CD4-positive, alpha-beta T cell treated with Interleukin-21 for 1 hour (primary cell): Measurements from ENCODE around the gene MAP1LC3B.
A peak's percentile ranks its signal among the peaks of the same experiment; 100 is the strongest.

Experiments used
- DNase-seq: peaks from one replicate; pipeline ENCODE4 v3.0.0-alpha.2; 2020

The MAP1LC3B gene

DNA sequence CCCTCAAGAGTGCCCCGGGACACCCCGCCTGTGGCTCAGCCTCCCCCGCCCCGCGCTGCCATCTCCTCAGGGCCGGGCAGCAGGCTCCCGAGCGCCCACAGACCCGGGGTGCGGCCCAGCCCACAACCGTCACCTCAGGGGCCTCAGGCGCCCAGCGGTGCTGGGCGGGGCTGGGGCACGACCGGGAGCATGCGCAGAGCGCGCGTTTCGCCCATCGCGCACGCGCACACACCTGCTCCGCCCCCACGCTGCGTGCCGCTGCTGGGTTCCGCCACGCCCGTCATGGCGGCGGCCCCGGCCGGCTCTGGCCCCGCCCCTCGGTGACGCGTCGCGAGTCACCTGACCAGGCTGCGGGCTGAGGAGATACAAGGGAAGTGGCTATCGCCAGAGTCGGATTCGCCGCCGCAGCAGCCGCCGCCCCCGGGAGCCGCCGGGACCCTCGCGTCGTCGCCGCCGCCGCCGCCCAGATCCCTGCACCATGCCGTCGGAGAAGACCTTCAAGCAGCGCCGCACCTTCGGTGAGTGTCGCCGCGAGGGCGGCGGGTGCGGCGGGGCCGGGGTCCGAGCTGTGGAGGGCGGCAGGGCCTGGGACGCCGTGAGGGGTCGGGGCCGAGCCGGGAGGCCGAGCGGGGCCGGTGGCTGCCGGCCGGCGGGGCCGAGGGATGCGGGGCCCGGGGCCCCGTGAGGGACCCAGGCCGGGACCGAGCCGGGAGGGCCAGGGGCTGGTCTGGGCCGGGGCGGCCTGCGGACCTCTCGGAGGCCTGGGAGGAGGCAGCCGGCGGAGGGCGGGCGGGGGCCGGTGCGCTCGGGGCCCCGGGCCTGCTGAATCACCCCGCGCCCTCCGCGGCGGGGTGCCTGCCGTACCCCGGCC, at the start of gene MAP1LC3B:
TSS of gene MAP1LC3B (plus strand) at position 387 of the 871 bp plus-strand sequence. CDS start at position 479, 92 bp downstream.
- DNase-seq: peak; percentile 98

GRCh38 chr16:87342504-87342903, 49.6 kb upstream of the MAP1LC3B start:
- DNase-seq: no peak

DNA sequence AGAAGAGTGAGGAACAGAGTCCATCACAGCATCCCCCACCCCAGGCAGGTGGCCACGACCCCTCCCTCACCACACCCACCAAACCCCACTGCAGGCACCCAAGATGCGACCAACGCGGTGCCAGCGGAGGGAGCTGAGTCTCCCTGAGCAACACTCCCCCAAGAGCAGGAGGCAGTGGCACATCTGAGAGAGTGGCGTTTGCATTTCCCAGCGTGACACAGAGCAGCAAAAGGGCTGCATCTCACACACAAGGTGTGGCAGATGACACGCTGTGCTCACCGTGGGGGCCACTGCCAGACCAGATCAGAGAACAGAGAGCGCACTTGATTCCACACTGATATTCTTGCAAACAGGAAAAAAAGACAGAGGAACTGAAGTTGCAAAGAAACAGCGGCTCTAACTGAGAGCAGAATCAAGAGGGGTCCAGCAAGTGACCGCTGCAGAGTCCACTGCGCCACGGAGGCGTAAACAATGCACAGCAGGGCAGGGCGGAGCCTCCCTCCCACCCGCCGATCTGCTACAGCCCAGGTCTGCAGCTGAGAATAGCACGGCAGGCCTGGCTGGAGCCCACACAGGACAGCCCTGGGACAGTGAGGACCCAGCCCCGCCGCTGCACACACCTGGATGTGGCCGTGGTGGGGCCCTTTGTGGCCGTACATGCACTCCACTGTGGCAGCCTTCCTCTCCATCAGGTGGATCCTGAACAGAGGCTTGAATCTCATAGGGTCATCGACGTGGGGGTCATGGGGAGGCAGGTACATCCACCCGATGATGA, 49.0 kb upstream of the MAP1LC3B start:
- DNase-seq: no peak

DNA sequence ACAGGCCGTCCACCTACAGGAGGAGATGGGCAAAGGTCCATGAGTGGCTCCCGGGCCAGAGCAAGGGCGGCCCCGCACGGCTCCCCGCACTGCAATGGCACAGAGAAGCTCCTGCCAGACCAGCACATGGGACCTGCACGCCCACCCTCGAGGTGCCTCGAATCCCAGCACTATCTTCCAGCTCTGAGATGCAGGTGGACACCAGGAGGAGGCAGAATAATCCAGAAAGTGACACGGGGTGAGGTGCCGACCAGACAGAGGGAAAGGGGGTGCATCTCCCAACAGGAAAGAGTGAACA, 48.4 kb upstream of the MAP1LC3B start:
- DNase-seq: no peak

DNA sequence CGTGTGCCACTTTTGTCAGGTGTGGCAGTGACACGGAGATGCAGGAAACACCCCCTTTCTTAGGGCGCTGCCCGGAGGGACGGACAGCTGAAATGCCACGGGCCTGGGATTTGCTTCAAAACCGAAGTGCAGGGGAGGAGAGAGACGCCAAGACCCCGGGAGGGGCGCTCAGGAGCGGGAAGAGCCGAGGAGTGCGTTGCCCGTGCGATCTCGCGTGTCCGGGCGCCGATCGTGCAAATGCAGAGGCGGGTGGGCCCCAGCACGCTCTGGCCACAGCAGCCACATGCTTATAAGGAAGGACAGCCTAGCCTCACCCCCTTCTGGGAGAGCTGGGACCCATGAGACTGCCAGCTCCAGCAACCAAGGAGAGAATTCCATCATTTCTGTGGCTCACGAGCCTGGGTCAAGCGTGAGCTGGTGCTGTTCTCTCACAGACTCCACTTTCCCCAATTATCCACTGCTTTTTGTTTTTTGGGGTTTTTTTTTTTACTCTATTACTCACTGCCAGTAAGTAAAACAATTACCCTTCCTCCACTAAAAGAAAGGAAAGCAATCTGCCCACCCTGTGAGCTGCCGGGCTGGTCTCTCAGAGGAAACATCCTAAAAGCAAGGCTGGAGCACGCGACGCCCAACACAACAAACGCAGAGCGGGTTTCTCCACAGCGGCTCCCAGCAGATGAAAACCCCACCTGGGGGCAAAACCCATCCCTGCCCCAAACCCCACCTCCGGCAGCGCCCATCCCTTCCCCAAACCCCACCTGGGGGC, 47.8 kb upstream of the MAP1LC3B start:
- no peak for DNase-seq

- DNase-seq: peak; percentile 65
Measured at GRCh38 chr16:87344931-87345631, 47.1 kb upstream of the MAP1LC3B start.

- no peak for DNase-seq
Measured at GRCh38 chr16:87345726-87346424, 46.3 kb upstream of the MAP1LC3B start.

DNA sequence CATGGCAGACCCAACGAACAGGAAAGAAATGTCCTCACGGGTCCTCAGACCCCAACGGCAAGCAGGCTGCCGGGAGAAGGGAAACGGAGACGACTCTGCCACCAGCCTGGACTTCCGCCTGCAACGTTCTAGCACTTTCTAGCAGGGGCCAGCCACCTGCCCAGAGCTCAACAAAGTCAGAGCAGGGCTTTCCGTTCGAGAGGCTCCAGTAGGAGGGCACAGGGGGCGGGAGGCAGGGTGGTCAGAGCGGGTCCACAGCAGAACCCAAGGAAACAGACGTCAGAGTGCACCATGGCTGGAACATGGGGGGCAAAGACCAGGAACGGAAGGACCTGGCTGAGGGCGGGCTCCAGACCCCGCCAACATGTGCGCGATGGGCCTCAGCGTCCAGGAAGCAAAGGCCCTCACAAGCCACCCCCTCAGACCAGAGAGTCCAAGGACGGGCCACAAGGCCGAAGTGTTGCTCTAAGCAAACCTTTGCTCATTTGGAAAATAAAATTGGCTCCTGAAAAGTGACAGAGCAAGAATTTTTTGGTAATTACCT, 45.5 kb upstream of the MAP1LC3B start:
- no peak for DNase-seq

GRCh38 chr16:87347932-87348615, 44.1 kb upstream of the MAP1LC3B start:
- no peak for DNase-seq

- no peak for DNase-seq
Measured at GRCh38 chr16:87348616-87349157, 43.4 kb upstream of the MAP1LC3B start.

DNA sequence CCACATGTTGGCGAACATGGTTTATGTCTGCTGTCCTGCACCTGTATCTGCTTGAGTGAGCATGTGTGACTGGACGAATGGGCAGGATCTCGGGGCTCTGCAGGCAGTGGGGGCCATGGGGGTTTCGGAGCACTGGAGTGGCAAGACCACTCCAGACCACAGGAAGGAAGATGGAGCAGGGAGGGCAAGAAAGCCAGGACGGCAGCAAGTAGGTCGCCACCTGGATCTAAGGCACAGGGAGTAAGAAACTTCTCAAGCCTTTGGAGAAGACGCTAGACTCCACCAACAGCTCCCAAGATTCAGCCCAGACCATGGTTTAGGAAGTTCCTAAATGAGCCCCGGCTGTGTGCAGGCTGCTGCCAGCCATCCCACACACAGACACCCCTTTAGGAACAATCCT, 42.1 kb upstream of the MAP1LC3B start:
- DNase-seq: no peak

DNA sequence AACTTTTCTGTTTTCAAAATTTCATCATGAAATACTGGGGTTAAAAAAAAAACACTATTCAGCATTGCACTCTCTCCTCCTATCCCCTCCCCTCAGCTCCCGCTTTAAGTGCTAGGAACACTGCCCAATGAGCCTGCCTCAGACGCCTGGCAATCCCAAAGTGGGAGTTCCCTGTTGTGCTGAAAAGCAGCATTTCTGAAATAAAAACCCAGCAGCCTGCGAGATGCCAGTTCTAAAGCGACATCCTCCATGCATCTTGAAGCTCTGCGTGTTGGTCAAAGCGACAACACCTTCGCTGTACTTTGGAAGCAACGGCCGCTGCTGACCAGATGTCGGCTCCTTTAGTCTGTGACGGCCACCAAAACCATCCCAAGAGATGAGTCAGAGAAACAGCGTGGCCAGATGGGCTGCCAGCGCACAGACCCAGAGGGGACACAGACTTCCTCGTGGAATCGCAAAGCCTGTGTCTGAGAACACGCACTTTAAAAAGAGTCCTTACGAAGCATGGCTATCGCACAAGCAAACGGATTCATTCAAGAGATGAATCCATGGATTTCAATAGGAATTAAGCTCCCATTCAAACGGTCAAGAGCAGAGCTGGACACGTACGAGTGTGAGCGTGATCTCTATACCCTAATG, 41.3 kb upstream of the MAP1LC3B start:
- DNase-seq: no peak

DNA sequence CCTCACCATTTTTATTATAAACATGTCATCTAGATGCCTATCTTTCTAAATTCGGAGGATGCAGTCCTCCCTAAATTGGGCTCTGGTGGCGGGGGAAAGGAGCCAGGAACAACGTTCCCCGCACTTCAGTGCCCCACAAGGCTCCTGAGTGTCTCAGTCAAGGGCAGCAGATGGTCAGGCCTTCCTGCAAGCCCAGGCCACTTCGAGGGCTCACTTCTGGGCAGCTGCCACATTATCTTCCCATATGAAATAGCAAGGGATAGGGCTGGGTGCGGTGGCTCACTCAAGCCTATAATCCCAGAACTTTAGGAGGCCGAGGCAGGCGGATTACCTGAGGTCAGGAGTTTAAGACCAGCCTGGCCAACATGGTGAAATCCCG, 40.8 kb upstream of the MAP1LC3B start:
- no peak for DNase-seq

DNA sequence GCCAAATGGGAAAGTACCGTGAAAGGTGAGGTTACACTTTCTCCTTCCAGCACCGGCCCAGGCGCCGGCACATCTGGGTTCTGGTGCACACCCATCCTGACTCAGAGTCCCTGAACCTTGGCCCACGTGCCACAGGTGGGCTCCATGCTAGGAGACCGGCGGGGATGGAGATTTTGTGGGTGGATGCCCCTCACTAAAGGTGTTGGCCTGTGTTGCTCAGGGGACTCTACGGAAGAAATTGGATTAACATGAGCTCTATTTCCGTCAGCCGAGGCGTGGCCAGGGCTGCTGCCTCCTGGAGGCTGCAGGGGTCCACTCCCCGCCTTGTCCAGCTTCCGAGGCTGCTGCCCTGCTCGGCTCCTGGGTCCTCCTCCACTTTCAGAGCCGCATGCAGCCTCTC, 39.3 kb upstream of the MAP1LC3B start:
- DNase-seq: no peak

DNA sequence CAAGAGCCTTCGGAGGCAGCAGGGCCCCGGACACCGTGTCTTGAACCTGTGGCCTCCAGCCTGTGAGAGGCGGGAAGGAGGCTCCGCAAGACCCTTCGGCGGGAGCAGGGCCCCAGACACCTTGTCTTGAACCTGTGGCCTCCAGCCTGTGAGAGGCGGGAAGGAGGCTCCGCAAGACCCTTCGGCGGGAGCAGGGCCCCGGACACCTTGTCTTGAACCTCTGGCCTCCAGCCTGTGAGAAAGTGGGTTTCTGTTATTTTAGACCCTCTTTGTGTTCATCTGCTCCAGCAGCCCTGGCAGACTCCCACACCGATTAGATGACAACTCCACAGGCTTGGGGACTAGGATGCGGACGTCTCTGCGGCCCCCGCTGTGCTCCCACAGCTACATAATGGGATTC, 38.5 kb upstream of the MAP1LC3B start:
- no peak for DNase-seq

DNA sequence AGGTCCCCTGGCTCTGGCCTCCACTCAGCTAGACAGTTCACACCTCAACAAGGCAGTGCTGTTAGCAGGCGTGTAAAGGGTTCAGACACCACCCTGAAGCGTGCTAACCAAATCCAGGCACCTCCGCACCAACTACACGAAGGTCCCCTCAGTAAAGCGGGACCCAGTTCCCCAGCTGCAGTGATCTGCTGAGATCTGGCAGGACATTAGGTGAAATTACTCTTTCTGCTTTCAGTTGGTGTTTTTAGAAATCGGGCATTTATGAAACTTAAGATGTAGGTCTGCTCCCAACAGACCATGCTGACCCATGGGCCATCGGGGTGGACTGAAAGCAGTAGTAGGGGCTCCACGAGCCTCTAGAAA, 35.7 kb upstream of the MAP1LC3B start:
- DNase-seq: no peak

- DNase-seq: no peak
Measured at GRCh38 chr16:87358250-87358649, 33.9 kb upstream of the MAP1LC3B start.

- DNase-seq: no peak
Measured at GRCh38 chr16:87358696-87359095, 33.4 kb upstream of the MAP1LC3B start.

GRCh38 chr16:87359121-87359520, 33.0 kb upstream of the MAP1LC3B start:
- no peak for DNase-seq

DNA sequence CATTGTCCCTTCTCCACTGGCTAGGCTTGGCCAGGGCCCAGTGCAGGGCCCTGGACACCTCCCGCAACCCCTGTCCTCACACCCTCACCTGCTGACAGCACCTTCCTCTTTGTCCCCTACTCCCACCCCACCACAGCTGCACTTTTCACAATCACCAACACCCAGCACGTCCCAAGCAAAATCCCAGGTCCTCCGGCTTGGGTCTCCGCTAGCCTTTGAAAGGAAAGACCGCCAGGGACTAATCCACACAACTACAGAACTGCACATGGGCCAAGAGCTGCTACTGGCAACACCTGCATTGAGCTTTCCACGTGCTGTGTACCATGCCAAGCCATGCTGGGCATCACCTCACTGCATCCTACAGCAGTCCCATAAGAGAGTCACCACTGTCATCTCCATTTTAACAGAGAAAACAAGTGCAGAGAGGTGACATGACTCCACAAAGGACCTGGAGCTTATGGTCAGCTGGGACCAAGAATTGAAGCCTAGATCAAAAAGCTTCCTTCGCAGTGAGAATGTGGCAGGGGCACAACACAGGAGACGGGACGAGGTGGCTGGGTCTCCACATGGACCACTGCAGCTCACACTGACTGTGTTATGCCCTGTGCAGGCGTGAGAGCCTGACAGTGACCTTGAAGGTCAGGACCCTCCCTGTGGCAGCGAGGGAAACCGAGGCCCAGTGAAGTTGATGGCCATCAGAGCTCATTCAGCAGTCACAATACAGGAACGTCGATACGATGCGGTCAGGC, 31.1 kb upstream of the MAP1LC3B start:
- no peak for DNase-seq
